Stimulated activated CD4-positive, alpha-beta T cell treated with anti-CD3 and anti-CD28 coated beads, TNF-alpha, amount 100 ng/mL, for 4 hours (primary cell): ENCODE data around the gene FUT3.
"Not testable (repeated sequence)": the region's sequence is repeated elsewhere in the genome, so short reads cannot be mapped to it uniquely, and the experiment has no call there.

Experiments
- DNase-seq, 3 experiments: peaks; one replicate each; pipeline ENCODE4 v3.0.0-alpha.2; 2020; ENCODE audit warnings: low read depth in 3 of 3

Gene FUT3

DNA sequence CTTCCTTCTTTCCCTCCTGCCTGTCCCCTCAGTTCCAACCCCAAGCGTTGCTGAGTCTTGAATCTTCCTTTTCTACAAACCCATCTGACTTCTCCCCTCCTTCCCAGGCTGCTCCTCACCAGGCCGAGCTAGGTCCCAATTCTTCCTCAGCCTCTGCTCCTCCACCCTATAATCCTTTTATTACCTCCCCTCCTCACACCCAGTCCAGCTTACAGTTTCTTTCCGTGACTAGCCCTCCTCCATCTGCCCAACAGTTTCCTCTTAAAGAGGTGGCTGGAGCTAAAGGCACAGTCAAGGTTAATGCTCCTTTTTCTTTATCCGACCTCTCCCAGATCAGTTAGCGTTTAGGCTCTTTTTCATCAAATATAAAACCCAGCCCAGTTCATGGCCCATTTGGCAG is 2.6 kb downstream of the FUT3 start:
- DNase-seq: not testable (repeated sequence)

DNA sequence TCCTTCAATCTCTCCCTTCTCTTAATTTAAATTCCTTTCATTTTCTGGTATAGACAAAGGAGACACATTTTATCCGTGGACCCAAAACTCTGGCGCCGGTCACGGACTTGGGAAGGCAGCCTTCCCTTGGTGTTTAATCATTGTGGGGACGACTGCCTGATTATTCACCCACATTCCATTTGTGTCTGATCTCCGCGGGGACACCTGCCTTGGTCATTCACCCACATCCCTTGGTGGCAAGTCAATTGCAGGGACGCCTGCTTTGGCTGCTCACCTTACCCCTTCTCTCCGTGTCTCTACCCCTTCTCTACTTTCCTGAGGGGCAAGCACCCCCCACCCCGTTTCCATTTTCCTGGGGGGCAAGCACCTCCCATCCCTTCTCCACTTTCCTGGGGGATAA is 3.4 kb downstream of the FUT3 start:
- not testable (repeated sequence) for DNase-seq

DNA sequence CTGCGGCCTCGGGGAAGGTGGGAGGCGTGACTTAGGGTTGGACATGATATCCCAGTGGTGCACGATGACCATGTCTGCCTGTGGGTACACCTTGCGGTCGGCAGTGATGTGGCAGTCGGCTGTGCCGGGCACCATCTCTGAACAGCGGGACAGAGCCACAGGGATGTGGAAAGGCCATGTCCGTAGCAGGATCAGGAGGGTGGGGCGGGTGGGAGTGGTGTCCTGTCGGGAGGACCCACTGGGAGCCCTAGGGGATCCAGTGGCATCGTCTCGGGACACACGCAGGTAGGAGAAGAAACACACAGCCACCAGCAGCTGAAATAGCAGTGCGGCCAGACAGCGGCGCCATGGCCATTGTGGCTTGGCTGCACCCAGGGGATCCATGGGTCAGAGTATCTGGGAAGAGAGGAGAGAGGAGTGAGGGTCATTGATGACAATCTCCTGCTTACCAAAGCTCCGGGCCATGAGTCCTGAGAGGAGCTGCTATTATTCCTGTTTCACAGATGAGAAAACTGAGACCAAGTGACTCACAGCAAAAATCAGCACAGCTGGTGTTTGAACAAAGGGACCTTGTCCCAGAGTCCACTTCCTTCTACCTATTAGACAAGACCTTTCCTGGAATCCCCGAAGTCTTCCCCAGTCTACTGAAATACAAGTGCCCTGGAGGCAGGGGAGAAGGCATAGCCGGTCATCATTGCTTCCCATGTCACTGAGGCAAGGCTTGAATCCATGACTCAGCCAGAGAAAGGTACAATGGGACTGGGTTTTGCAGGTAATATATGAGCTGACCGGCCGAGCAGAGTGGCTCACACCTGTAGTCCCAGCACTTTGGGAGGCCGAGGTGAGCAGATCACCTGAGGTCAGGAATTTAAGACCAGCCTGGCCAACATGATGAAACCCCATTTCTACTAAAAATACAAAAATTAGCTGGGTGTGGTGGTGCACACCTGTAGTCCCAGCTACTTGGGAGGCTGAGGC is 6.5 kb downstream of the FUT3 start:
- no peak for DNase-seq

DNA sequence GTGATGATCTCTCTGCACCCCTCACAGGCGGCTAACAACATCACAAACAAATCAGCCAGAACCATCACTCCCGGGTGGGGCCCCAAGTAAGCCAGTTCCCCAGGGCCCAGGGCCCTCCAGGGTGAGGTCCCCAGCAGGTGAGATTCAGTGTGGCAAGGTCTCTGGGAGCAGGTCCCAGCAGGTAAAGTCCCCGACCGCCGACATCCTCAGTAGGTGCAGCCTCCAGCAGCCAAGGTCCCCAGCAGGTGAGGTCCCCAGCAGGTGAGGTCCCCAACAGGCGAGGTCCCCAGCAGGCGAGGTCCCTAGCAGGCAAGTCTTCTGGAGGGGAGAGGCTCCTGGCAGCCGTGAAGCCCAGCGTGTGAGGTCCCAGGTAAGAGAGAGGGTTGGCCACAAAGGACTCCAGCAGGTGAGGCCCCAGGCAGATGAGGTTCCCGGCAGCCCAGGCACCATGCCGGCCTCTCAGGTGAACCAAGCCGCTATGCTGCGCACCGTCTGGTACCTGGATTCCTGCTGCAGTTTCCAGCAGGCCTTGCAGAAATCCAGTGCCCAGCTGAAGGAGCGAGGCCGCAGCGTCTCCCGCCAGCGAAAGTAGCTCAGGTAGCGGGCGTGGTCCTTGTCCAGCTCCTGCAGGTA is 7.8 kb downstream of the FUT3 start:
- no peak for DNase-seq

DNA sequence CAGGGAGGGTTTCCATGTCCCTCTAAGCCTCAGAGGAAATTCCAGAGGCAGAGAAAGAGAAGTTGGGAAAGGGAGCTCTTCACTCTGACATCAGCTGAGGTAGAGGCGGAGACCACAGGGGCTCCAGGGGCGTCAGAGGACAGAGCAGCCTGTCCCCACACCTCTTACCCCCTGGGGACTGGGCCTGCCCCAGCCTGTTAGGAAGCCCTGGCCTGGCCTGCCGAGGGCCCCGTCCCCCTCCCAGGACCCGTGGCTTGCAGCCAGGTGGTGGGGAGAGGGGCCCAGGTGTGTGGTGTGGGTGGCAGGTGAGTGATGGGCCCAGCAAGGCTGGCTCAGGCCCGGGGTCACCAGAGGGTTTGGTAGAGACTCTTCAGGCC is 9.5 kb downstream of the FUT3 start:
- DNase-seq: not testable (repeated sequence)

DNA sequence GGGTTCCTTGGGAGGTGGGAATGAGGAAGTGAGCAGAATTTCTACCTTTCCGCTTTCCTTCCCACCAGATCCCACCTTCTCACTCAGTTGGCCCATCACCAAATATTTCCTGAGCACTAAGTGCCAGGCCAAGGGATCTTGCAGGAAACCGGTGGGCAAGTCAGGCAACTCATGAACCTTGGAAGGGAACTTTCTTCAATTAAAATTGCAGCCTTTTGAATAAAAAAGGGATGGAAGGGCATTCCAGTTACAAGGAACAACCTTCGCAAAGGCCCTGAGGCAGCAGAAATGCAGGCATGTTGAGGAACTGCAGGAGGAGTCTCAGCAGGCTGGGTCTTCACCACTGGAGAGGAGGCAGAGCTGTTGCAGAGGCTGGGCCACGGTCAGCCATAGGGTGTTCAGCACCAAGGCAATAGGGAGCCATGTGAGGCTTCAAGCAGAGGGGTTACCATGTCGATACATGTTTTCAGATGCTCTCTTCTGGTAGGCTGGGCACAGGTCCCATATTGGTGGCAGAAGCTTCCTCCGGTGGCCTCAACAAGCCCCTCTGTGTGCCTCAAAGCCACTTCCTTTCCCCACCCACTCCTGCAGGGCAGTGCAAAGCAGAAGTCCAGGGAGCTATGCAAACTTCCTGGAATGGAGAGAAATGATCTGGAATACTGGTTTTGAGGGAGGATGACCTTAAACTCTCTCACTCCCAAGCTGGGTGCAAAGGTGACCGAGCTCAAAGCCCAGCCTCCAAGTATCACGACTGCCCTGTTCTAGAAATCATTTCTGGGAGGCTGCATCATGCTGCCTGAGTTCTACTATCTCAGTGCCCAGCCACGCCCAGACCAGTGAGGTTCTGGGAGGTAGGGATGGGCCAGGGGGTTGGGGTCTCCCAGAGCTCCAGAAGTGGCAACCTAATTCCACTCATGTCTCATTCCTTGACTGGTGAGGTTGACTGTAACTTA is 11.9 kb downstream of the FUT3 start, which contains the start of gene FUT6:
FUT6 (minus strand) TSS at position 638 of the 953 bp plus-strand sequence. CDS start 7,135 bp downstream, outside the sequence.
- no peak for DNase-seq

DNA sequence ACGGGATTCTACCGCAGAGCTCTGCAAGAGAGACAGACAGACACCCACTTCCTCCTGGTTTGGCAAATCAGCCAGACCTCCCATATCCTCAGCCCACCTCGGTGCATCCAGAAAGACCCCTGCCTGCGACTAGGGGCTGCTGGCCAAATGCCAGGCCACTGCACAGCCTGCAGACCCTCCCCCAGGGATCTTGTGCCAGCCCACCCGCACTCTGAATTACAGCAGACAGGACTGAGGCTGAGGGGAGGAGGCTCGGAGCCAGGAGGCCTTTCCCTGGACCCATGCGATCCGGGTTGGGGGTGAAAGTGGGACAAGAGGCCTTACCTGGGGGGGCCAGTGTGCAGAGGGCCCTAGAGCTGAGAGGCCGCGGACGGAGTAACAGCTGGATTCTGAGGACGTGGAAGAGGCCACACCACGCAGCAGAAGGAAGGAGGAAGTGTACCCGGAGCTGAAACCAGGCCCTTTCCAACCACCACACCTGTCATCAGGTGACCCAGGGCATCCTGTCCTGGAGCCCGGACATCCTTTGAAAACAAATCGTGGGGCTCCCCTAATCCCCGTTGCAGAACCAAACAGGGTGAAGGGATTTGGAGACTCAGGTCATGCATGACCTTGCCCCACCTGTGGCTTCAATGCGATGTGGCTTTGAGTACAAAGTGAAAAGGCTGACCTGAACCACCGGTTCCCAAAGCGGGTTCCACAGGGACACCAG is 12.7 kb downstream of the FUT3 start:
- DNase-seq: no peak

DNA sequence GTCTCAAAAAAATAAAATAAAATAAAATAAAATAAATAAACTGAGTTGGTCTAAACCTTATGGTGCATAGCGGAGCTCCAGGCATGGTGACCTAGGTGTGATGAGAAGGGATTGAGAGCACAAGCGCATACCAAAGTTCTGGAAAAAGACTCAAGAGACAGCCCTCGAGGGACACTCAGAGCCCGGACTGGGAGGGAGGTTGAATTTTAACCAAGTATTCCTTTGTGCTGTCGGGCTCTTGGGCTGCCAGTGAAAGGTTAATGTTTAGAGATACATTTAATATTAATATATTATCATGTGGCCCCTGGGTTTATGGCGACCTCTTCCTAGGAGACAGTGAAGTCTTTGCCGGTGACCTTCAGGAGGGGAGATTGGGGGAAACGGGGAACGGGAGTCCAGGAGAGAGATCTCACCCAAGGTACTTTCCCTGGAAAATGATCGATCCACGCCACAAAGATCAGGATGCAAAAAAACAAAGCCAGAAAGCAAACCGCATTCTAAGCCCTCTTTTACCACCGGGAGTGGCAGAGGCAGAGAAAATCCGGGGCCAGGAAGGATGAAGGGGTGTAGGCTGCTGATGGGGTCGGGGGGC is 13.4 kb downstream of the FUT3 start:
- DNase-seq: no peak

DNA sequence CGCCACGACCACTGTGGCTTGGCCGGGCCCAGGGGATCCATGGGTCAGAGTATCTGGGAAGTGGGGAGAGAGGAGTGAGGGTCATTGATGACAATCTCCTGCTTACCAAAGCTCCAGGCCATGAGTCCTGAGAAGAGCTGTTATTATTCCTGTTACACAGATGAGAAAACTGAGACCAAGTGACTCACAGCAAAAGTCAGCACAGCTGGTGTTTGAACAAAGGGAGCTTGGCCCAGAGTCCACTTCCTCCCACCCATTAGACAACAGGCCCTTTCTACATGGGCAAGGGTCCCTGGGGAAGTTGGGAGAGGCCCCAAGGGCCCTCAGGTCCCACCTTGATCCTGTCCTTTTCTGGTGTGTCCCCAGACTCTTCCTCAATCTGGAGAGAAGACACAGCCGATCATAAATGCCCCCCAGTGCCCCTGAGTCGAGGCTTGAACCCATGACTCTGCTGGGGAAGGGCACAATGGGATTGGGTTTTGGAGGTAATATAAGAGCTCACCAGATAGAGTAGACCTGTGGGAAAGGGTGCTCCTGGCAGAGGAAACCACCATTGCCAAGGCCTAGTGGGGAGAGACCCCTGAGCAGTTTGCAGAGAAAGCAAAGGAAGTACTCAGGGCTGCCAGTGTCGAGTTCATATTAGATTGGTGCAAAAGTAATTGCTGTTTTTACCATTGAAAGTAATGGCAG is 18.6 kb downstream of the FUT3 start:
- no peak for DNase-seq

DNA sequence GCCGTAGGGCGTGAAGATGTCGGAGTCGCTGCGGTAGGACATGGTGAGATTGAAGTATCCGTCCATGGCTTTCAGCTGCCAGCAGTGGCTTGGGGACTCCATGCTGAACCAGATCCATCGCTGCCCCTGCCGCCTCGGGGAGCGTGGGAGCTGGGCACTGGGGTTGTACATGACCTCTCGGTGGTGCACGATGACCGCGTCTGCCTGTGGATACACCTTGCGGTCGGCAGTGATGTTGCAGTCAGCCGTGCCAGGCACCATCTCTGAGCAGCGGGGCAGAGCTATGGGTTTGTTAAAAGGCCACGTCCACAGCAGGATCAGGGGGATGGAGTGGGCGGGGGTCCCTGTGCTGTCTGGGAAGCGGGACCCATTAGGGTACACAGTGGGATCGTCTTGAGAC is 19.2 kb downstream of the FUT3 start:
- DNase-seq: no peak

DNA sequence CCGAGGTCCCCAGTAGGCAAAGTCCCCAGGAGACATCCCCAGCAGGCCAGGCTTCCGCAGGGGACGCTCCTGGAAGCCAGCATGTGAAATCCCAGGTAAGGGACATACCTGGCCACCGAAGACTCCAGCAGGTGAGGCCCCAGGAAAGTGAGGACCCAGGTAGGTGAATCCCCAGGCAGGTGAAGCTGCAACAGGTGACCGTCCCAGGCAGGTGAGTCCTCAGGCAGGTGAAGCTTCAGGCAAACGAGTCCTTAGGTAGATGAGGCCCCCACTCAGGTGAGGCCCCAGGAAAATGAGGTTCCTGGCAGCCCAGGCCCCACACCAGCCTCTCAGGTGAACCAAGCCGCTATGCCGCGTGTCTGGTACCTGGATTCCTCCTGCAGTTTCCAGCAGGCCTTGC is 20.1 kb downstream of the FUT3 start:
- DNase-seq: no peak

DNA sequence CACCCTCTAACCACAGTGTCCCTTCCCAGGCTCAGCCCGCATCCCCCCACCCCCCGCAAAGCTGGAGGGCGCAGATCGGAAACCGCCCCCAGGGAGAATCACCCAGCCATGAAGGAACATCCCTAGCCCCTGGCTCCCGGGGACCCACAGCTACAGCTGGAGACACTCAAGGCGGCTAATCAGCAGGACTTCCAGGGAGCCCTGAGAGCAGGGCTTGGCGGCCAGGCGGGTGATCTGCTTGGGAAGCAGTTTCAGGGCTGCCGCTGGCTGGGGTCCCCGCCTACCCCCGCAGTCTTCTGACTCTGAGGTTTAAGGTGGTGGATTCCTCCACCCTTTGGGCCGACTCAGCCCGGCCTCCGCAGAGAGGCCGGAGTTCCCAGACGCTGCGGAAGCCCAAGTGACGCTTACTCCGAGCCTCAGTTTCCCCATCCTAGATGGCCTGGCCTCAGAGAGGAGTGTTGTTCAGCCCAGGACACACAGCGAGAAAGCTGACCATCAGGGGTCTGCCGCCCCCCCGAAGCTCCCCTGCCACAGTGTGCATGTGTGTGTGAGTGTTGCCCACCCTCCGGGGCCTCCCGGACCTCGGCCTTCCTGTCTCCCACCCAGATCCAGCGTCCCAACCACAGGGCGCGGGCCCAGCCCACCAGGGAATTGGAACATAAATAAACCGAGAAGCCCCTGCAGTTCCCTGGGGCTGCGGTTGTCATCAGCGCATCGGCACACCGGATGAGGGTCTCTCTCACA is 21.5 kb downstream of the FUT3 start:
- no peak for DNase-seq

DNA sequence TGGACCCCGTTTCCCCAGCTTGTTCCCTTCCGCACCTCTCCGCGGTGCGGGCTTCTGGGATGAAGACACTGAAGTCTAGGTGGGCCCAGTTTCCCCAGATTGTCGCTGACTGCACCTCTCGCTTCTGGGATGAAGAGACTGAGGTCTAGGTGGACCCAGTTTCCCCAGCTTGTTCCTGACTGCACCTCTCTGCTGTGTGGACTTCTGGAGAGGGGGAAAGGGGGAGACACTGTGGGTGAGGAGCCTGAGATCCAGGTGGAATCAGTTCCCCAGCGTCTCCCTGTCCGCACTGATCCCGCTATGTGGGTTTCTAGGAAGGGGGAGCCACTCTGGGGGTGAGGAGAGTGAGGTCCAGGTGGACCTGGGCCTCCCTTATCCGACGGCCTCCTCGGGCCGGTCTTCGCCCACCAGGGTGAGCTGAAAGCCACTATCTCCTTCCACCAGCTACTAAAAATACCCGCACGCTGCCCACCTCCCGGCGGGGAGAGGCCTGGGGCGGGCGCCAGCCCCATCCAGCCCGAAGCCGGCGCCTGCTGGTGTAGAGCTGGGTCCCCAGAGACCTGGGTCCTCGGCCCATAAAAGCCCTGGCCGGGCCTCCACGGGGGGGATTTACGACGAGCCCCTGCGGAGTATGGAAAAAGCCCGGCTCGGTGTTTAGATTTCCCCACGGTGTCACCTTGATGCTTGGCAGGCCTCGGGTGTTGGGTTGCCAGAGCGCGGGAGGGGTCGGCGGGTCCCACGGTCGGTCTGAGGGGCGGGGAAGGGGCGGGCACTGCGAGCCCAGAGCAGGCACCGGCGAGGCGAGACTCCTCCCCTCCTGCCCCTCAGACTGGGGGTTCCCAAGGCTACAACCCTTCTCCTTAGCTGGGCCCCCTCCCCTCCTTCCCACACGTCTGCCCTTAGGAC is 22.3 kb downstream of the FUT3 start:
- DNase-seq: peak in 1 of 3 experiments; percentile 13

DNA sequence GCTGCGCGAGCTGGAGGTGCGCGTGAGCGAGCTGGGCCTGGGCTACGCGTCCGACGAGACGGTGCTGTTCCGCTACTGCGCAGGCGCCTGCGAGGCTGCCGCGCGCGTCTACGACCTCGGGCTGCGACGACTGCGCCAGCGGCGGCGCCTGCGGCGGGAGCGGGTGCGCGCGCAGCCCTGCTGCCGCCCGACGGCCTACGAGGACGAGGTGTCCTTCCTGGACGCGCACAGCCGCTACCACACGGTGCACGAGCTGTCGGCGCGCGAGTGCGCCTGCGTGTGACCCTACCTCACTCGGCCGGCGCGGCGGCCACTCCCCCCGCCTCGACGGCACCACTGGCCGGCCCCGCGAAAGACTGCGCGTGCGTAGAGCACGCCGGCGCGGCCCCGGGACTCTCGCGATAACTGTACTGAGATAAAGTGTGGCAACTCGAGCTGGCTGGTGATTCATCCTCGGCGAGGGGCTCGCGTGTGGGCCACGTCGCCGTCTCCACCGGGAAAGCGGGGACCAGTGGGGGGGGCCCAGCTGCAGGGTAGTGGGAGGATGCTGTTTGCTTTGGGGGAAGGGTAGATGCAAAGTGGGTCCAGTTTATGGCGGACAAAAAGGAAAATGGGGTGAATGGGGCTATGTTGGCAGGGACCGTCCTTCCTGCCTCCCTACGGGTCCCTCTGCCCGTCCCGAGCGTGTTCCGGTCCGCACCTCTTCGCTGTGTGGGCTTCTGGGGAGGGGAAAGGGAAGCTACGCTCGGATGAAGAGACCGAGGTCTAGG is 23.2 kb downstream of the FUT3 start:
- peak; percentile 86 to 92 (median 91) for DNase-seq

DNA sequence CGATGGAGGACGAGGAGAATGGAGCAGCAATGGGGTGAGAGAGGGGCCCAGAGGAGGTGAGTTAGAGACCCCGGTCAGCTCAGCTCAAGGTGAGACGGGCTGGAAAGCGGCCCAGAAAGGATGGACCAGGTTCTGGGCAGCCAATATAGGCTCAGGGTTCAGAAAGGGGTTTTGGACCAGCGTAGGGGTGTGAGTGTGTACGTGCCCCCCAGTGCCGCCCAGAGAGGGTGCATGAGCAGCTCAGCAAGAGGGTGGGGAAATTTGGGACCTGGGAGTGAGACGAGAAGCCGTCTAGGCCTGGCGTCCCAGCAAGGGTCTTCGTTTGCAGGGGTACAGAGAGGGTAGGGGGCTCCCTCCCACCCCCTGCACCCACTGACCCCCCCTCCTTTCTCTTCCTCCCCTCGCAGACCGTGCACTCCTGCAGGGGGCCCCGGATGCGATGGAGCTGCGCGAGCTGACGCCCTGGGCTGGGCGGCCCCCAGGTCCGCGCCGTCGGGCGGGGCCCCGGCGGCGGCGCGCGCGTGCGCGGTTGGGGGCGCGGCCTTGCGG is 23.8 kb downstream of the FUT3 start:
- no peak for DNase-seq

DNA sequence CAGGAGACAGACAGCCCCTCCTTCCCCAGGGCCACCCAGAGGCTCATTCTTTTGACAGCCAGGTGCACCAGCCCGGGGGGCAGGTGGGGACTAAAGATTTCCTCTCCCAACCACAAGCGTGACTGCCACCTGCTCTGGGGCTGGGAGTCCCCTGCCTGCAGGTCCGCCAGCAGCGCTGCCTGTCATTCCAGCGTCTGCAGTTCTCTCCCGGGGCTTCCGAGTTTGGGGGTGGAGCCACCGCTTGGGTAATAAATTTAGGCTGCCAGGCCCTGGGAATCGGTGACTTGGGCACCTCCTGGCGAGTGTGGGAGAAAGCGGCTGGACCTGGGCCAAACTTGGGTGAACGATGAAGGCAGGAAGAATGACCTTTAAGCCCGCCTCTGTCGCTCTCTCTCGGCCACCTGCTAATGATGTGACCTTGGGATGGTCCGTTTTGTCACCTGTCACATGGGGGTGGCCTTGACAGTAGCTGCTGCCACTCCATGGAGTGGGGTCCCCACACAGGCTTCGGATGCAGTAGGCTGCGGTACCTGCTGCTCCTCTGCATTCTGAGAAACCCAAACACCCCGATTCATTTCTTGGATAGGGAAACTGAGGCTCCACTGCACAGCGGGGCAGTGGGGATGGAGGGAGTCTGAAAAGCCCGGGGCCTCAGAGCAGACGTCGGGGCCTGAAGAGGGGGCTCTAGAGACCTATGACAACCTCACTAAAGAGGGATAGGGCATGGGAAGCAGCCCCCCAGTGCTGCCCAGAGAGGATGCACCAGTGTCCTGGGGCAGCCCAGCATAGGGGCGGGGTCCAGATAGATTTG is 24.5 kb downstream of the FUT3 start:
- DNase-seq: no peak
